ENCODE data around the gene SNX10.
A peak's percentile ranks its signal among the peaks of the same experiment; 100 is the strongest.

Gene SNX10

GRCh38 chr7:26397332-26397731, 105.7 kb downstream of the SNX10 start:
- no peaks in the 10 kb centered on the region for H3K36me3 ChIP-seq

GRCh38 chr7:26397796-26398426, 106.2 kb downstream of the SNX10 start:
- H4K20me1 ChIP-seq = no peaks in the 10 kb centered on the region
- H3K27me3 ChIP-seq = no peaks in the 10 kb centered on the region; the same call in 1 of the 2 replicates
- H3K36me3 ChIP-seq = no peaks in the 10 kb centered on the region
- H3K9ac ChIP-seq = peak overlapping the region; percentile 84
- peak overlapping the region; percentile 89 for H3K4me2 ChIP-seq
- peak overlapping the region; percentile 81 for H3K4me3 ChIP-seq
- no peak for TF ChIP-seq Cebpa-rat (IDR thresholded peaks at IDR 0.05)
- H3K27ac ChIP-seq = peak overlapping the region; percentile 88
- H3K4me1 ChIP-seq = peaks cover 17% of the 10 kb centered on the region
- no peaks in the 10 kb centered on the region for H3K9me3 ChIP-seq

More at GRCh38 chr7:26397332-26397731, 105.7 kb downstream of the SNX10 start:
- TF ChIP-seq Cebpa-rat (IDR thresholded peaks at IDR 0.05) = no peak
- Histone ChIP-seq H3K9ac (no peak overlapping the region), H4K20me1 (no peaks in the 10 kb centered on the region), H3K27me3 (no peaks in the 10 kb centered on the region; the same call in 1 of the 2 replicates), H3K4me3 (no peak overlapping the region), H3K27ac (no peak overlapping the region), H3K9me3 (no peaks in the 10 kb centered on the region), H3K4me1 (peaks cover 17% of the 10 kb centered on the region), H3K4me2 (peak overlapping the region; percentile 89)

- H3K27me3 ChIP-seq = no peaks in the 10 kb centered on the region; the same call in 1 of the 2 replicates
- H3K4me2 ChIP-seq = peak overlapping the region; percentile 89
- H4K20me1 ChIP-seq = no peaks in the 10 kb centered on the region
- peak overlapping the region; percentile 88 for H3K27ac ChIP-seq
- peaks cover 17% of the 10 kb centered on the region for H3K4me1 ChIP-seq
- H3K36me3 ChIP-seq = no peaks in the 10 kb centered on the region
- TF ChIP-seq Cebpa-rat (IDR thresholded peaks at IDR 0.05) = no peak
- no peaks in the 10 kb centered on the region for H3K9me3 ChIP-seq
- H3K9ac ChIP-seq = peak overlapping the region; percentile 84
- peak overlapping the region; percentile 81 for H3K4me3 ChIP-seq
Measured at GRCh38 chr7:26398427-26398755, 106.7 kb downstream of the SNX10 start.

GRCh38 chr7:26398756-26399509, 107.3 kb downstream of the SNX10 start:
- peak overlapping the region; percentile 88 for H3K27ac ChIP-seq

GRCh38 chr7:26399736-26400135, 108.1 kb downstream of the SNX10 start:
- peak overlapping the region; percentile 88; the same call in 1 of the 2 replicates for H3K27ac ChIP-seq
- no peak for TF ChIP-seq Cebpa-rat (IDR thresholded peaks at IDR 0.05)

More at GRCh38 chr7:26398756-26399509, 107.3 kb downstream of the SNX10 start:
- peak overlapping the region; percentile 81 for H3K4me3 ChIP-seq
- H3K9ac ChIP-seq = peak overlapping the region; percentile 84
- peaks cover 17% of the 10 kb centered on the region for H3K4me1 ChIP-seq
- no peaks in the 10 kb centered on the region for H4K20me1 ChIP-seq
- 0 out of 2 replicates have a peak, but pooled peaks have one; percentile 39 for TF ChIP-seq Cebpa-rat (IDR thresholded peaks at IDR 0.05)
- H3K27me3 ChIP-seq = no peaks in the 10 kb centered on the region; the same call in 1 of the 2 replicates
- H3K4me2 ChIP-seq = peak overlapping the region; percentile 89
- no peaks in the 10 kb centered on the region for H3K9me3 ChIP-seq
- no peaks in the 10 kb centered on the region for H3K36me3 ChIP-seq

DNA sequence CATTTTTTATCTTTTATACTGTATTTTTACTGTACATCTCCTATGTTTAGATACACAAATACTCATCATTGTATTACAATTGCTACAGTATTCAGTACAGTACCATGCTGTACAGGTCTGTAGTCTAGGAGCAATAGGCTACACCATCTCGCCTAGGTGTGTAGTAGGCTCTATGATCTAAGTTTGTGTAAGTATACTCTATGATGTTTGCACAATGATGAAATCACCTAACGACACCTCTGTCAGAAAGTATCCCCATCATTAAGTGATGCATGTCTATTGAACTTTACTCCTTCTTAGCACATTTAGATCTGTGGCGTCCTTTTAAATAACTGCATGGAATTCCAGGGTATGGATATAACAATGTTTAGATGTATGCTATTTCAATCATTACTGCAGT, 112.0 kb downstream of the SNX10 start:
- no peak overlapping the region for H3K27ac ChIP-seq
- H3K27me3 ChIP-seq = no peaks in the 10 kb centered on the region
- no peak overlapping the region for H3K4me2 ChIP-seq
- H3K9ac ChIP-seq = no peak overlapping the region
- H4K20me1 ChIP-seq = no peaks in the 10 kb centered on the region
- no peaks in the 10 kb centered on the region for H3K9me3 ChIP-seq
- H3K4me3 ChIP-seq = no peak overlapping the region
- TF ChIP-seq Cebpa-rat (IDR thresholded peaks at IDR 0.05) = no peak
- H3K36me3 ChIP-seq = no peaks in the 10 kb centered on the region
- peaks cover 11% of the 10 kb centered on the region for H3K4me1 ChIP-seq

More at GRCh38 chr7:26399736-26400135, 108.1 kb downstream of the SNX10 start:
- Histone ChIP-seq H3K36me3 (no peaks in the 10 kb centered on the region), H3K4me3 (0 out of 2 replicates have a peak overlapping the region, but pooled peaks have one; percentile 81), H3K9me3 (no peaks in the 10 kb centered on the region), H4K20me1 (no peaks in the 10 kb centered on the region), H3K27me3 (no peaks in the 10 kb centered on the region; the same call in 1 of the 2 replicates), H3K4me2 (peak overlapping the region; percentile 89), H3K9ac (no peak overlapping the region), H3K4me1 (peaks cover 17% of the 10 kb centered on the region)

GRCh38 chr7:26404189-26404996, 112.7 kb downstream of the SNX10 start:
- Histone ChIP-seq H3K4me3 (no peak overlapping the region), H3K36me3 (no peaks in the 10 kb centered on the region), H3K4me1 (peaks cover 7% of the 10 kb centered on the region), H3K4me2 (no peak overlapping the region), H3K9me3 (no peaks in the 10 kb centered on the region), H3K27ac (no peak overlapping the region), H4K20me1 (no peaks in the 10 kb centered on the region), H3K27me3 (no peaks in the 10 kb centered on the region), H3K9ac (no peak overlapping the region)
- TF ChIP-seq Cebpa-rat (IDR thresholded peaks at IDR 0.05) = no peak

DNA sequence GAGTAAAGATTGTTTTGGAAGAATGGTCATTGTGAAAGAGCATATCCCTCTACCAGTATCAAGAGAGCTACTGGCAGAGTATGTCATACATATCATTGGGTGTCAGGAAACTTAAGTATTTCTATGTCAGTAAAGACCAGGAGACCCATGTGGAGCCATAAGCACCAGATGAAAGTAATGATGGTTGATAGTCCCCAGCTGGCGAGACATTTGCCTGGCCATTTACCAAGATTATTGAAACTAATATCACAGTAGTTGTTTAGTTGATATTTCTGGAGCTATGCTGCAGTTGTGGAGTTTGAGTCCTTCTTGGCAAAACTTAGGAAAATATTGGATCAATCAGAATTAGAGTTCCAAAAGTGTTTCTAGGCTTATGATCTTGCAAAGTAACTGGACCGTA, 114.8 kb downstream of the SNX10 start:
- no peak overlapping the region for H3K4me3 ChIP-seq
- H3K4me1 ChIP-seq = no peaks in the 10 kb centered on the region
- no peak for TF ChIP-seq Cebpa-rat (IDR thresholded peaks at IDR 0.05)
- no peaks in the 10 kb centered on the region for H3K9me3 ChIP-seq
- no peak overlapping the region for H3K4me2 ChIP-seq
- no peak overlapping the region for H3K9ac ChIP-seq
- H3K27me3 ChIP-seq = no peaks in the 10 kb centered on the region
- H4K20me1 ChIP-seq = no peaks in the 10 kb centered on the region
- no peak overlapping the region for H3K27ac ChIP-seq
- H3K36me3 ChIP-seq = no peaks in the 10 kb centered on the region

- Histone ChIP-seq H3K4me2 (no peak overlapping the region), H3K9ac (no peak overlapping the region), H3K4me3 (no peak overlapping the region), H4K20me1 (no peaks in the 10 kb centered on the region), H3K27ac (no peak overlapping the region), H3K27me3 (no peaks in the 10 kb centered on the region), H3K4me1 (no peaks in the 10 kb centered on the region), H3K36me3 (no peaks in the 10 kb centered on the region), H3K9me3 (no peaks in the 10 kb centered on the region)
- no peak for TF ChIP-seq Cebpa-rat (IDR thresholded peaks at IDR 0.05)
Measured at GRCh38 chr7:26409661-26410547, 118.2 kb downstream of the SNX10 start.
